GM23338 (cell line): ENCODE data around the gene B4GALT6. TPM values are rescaled to one million over a fixed set of nuclear protein-coding genes. Genes with fewer than 3 reads are reported as not detected.

ENCODE experiments used
- CREB1 ChIP-seq: fragments of 250-450 bp; sonication (Bioruptor Pico); IDR thresholded peaks from 2 replicates; pipeline ENCODE4 v1.5.0; 2020; ENCODE audit warnings: low read depth, mild to moderate bottlenecking, moderate library complexity
- POLR2AphosphoS5 ChIP-seq: IDR thresholded peaks from 2 replicates; pipeline ENCODE4 v1.6.1; 2016; ENCODE audit warnings: antibody characterized with exemption, low read depth
- REST ChIP-seq: IDR thresholded peaks from one replicate; pipeline ENCODE4 v1.6.1; 2018; ENCODE audit warnings: antibody characterized with exemption; ENCODE audit not compliant: unreplicated experiment
- STAT1 ChIP-seq: IDR thresholded peaks from one replicate; pipeline ENCODE4 v1.6.1; 2016; ENCODE audit warnings: antibody characterized with exemption; ENCODE audit not compliant: unreplicated experiment
- polyA plus RNA-seq: library from polyadenylated mRNA; unstranded; fragments of >200 nt; fragmentation: Nextera tagmentation; extraction: Ambion mirVana; gene quantifications from 2 replicates; pipeline ENCODE4 v1.2.1, GENCODE V29; 2016
- total RNA-seq: library from RNA; depleted of rRNA; stranded (reverse); fragments of >200 nt; shearing (Covaris generic); gene quantifications from 2 replicates; pipeline ENCODE4 v1.2.3, GENCODE V29; 2014
- TF ChIP-seq, protein P1 (sequence below): fragments of 250-450 bp; sonication (Bioruptor Pico); IDR thresholded peaks from 2 replicates; pipeline ENCODE4 v1.5.0; 2020; ENCODE audit warnings: mild to moderate bottlenecking, moderate library complexity

B4GALT6 gene
- total and polyA plus RNA-seq, 2 experiments from 2014 or later: 14.8 to 33.8 TPM

DNA sequence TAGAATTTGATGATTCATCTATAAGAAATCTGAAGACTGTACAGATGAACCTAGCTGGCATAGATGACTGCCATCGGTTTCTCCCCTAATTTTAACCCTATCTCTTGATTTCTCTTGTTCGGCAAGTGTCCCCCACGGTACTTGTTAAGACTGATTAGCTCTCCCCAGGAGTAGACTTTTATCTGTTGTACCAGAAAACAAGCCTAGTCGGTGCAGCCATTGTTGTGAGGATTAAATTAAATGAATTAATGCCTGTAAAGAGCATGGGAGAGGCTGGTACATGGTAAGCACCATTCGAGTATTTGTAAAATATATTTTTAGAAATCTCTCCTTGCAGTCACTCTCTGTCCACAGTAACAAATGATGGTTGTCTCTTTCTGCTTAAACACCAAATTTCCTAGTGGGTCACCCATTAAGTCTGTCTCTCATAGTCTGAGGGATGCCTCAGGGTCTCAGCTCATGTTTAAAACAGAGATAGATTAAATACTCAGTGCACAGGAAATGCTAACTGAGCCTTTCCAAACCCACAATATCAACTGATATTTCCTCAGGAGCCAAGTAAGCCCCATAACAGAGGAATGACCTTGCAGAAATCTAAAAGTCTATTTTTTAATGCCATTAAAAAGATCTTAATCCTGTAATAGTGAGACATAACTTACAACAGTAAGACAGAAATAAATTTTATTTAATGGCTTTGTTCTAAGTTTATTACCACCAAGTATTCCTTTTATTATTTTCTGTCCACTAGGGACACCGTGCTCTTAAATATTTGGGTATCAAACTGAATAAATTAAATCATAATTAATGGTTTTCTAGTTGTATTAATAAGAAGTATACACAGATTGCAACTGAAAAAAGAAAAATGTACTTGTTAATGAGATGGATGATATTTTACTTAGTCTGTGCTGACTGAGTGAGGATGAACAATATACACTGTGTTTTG is 2.9 kb upstream of the B4GALT6 start (continued):
- TF ChIP-seq, protein P1, sequence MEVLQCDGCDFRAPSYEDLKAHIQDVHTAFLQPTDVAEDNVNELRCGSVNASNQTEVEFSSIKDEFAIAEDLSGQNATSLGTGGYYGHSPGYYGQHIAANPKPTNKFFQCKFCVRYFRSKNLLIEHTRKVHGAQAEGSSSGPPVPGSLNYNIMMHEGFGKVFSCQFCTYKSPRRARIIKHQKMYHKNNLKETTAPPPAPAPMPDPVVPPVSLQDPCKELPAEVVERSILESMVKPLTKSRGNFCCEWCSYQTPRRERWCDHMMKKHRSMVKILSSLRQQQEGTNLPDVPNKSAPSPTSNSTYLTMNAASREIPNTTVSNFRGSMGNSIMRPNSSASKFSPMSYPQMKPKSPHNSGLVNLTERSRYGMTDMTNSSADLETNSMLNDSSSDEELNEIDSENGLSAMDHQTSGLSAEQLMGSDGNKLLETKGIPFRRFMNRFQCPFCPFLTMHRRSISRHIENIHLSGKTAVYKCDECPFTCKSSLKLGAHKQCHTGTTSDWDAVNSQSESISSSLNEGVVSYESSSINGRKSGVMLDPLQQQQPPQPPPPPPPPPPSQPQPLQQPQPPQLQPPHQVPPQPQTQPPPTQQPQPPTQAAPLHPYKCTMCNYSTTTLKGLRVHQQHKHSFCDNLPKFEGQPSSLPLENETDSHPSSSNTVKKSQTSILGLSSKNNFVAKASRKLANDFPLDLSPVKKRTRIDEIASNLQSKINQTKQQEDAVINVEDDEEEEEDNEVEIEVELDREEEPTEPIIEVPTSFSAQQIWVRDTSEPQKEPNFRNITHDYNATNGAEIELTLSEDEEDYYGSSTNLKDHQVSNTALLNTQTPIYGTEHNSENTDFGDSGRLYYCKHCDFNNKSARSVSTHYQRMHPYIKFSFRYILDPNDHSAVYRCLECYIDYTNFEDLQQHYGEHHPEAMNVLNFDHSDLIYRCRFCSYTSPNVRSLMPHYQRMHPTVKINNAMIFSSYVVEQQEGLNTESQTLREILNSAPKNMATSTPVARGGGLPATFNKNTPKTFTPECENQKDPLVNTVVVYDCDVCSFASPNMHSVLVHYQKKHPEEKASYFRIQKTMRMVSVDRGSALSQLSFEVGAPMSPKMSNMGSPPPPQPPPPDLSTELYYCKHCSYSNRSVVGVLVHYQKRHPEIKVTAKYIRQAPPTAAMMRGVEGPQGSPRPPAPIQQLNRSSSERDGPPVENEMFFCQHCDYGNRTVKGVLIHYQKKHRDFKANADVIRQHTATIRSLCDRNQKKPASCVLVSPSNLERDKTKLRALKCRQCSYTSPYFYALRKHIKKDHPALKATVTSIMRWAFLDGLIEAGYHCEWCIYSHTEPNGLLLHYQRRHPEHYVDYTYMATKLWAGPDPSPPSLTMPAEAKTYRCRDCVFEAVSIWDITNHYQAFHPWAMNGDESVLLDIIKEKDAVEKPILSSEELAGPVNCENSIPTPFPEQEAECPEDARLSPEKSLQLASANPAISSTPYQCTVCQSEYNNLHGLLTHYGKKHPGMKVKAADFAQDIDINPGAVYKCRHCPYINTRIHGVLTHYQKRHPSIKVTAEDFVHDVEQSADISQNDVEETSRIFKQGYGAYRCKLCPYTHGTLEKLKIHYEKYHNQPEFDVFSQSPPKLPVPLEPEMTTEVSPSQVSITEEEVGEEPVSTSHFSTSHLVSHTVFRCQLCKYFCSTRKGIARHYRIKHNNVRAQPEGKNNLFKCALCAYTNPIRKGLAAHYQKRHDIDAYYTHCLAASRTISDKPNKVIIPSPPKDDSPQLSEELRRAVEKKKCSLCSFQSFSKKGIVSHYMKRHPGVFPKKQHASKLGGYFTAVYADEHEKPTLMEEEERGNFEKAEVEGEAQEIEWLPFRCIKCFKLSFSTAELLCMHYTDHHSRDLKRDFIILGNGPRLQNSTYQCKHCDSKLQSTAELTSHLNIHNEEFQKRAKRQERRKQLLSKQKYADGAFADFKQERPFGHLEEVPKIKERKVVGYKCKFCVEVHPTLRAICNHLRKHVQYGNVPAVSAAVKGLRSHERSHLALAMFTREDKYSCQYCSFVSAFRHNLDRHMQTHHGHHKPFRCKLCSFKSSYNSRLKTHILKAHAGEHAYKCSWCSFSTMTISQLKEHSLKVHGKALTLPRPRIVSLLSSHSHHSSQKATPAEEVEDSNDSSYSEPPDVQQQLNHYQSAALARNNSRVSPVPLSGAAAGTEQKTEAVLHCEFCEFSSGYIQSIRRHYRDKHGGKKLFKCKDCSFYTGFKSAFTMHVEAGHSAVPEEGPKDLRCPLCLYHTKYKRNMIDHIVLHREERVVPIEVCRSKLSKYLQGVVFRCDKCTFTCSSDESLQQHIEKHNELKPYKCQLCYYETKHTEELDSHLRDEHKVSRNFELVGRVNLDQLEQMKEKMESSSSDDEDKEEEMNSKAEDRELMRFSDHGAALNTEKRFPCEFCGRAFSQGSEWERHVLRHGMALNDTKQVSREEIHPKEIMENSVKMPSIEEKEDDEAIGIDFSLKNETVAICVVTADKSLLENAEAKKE (CRISPR knock-in tag): no peak
- TF ChIP-seq REST (no peak), POLR2AphosphoS5 (no peak), CREB1 (CRISPR knock-in tag) (no peak), STAT1 (no peak)
